Endothelial cell of umbilical vein (primary cell): ENCODE measurements around the gene CDC5L. TPM values are rescaled to one million over a fixed set of nuclear protein-coding genes. Genes with fewer than 3 reads are reported as not detected.

Experiments
- BruUV-seq: library from RNA; stranded (reverse); fragments of 400-500 nt; replicated peaks from 2 replicates; lab custom pipeline; 2021; lab: Mats Ljungman, UMichigan
- CTCF ChIA-PET: fragments of 300-600, 350-600 bp; sonication (Branson Sonifier 250); formaldehyde crosslinking; loops from one replicate; lab custom pipeline; 2021; ENCODE audit warnings: antibody characterized with exemption, inconsistent platforms; lab: Charles Lee
- POLR2A ChIA-PET: fragments of 300-600, 350-600 bp; sonication (Branson Sonifier 250); formaldehyde crosslinking; loops from one replicate; lab custom pipeline; 2021; ENCODE audit warnings: antibody characterized with exemption, inconsistent platforms; lab: Charles Lee
- DNase-seq: peaks from one replicate; pipeline ENCODE4 v3.0.0-alpha.2; 2011; ENCODE audit warnings: low read depth, low spot score
- FAIRE-seq: peaks from 2 replicates; lab custom pipeline; 2011; peaks lifted over from hg19 to GRCh38; lab: Jason Lieb, UNC
- H2AFZ ChIP-seq: 2 replicates; pipeline ENCODE4 v1.6.0; 2012; ENCODE audit warnings: low read depth, low read length, control low read depth, inconsistent platforms
- H3K27ac ChIP-seq: 2 replicates; pipeline ENCODE4 v1.5.1; 2011; ENCODE audit warnings: low read depth, mild to moderate bottlenecking, control low read depth, low read length, moderate library complexity; ENCODE audit not compliant: insufficient read depth
- H3K27me3 ChIP-seq, 2 experiments: 2 replicates each; pipeline versions ENCODE4 v1.6.0 to v1.6.1; 2011; ENCODE audit warnings: low read length in 2 of 2, mixed read lengths in 1 of 2; ENCODE audit not compliant: control insufficient read depth in 2 of 2, insufficient read depth in 2 of 2
- H3K36me3 ChIP-seq, 2 experiments: 2 replicates in 1 of 2; 3 replicates in 1 of 2; pipeline ENCODE4 v1.5.1; 2011; ENCODE audit warnings: low read length in 2 of 2, mild to moderate bottlenecking in 1 of 2, moderate library complexity in 1 of 2; ENCODE audit not compliant: control insufficient read depth in 2 of 2, insufficient read depth in 2 of 2; ENCODE audit errors: extremely low read depth in 1 of 2
- H3K4me1 ChIP-seq: 3 replicates; pipeline ENCODE4 v1.5.1; 2011; ENCODE audit warnings: mild to moderate bottlenecking, low read length; ENCODE audit not compliant: control insufficient read depth, insufficient read depth; ENCODE audit errors: extremely low read depth
- H3K4me2 ChIP-seq: 2 replicates; pipeline ENCODE4 v1.6.1; 2011; ENCODE audit warnings: low read length, control low read depth, mixed read lengths; ENCODE audit not compliant: insufficient read depth
- H3K4me3 ChIP-seq, 3 experiments: fragments of 200-600 bp in 1 of 3; sonication (generic), shearing (Covaris generic) in 1 of 3; replicated peaks in 1 of 3; 2 replicates each; pipeline ENCODE4 v1.5.1; 2011 to 2016; ENCODE audit warnings: control low read depth in 3 of 3, low read length in 3 of 3, mild to moderate bottlenecking in 2 of 3, inconsistent platforms in 1 of 3, low read depth in 1 of 3, moderate library complexity in 1 of 3; ENCODE audit not compliant: insufficient read depth in 1 of 3
- H3K79me2 ChIP-seq: 2 replicates; pipeline ENCODE4 v1.6.0; 2012; ENCODE audit warnings: low read length, inconsistent platforms; ENCODE audit not compliant: control insufficient read depth, insufficient read depth
- H3K9ac ChIP-seq: replicated peaks from 2 replicates; pipeline ENCODE3; 2011; ENCODE audit warnings: low read length, control low read depth; ENCODE audit not compliant: insufficient read depth; ENCODE audit errors: extremely low read depth
- H3K9me1 ChIP-seq: replicated peaks from 3 replicates; pipeline ENCODE4 v1.6.0; 2011; ENCODE audit warnings: mild to moderate bottlenecking, low read length; ENCODE audit not compliant: control insufficient read depth, insufficient read depth; ENCODE audit errors: extremely low read depth
- H3K9me3 ChIP-seq: replicated peaks from 2 replicates; pipeline ENCODE4 v1.5.1; 2012; ENCODE audit warnings: low read length, inconsistent platforms; ENCODE audit not compliant: control insufficient read depth, insufficient read depth
- H4K20me1 ChIP-seq: replicated peaks from 2 replicates; pipeline ENCODE3; 2011; ENCODE audit warnings: mild to moderate bottlenecking, low read length; ENCODE audit not compliant: control insufficient read depth, insufficient read depth; ENCODE audit errors: extremely low read depth
- CTCF ChIP-seq, 2 donors: IDR thresholded peaks; 1 replicate in 1 of 2; 2 replicates in 1 of 2; pipeline ENCODE4 v1.5.1; 2011; ENCODE audit warnings: low read length in 2 of 2, mild to moderate bottlenecking in 2 of 2, moderate library complexity in 2 of 2, control low read depth in 1 of 2, inconsistent platforms in 1 of 2, low read depth in 1 of 2; ENCODE audit not compliant: insufficient read depth in 1 of 2; ENCODE audit errors: extremely low read depth in 1 of 2
- EZH2 ChIP-seq: IDR thresholded peaks from 2 replicates; pipeline ENCODE4 v1.6.1; 2012; ENCODE audit warnings: borderline replicate concordance, low read depth, mild to moderate bottlenecking, moderate library complexity, low read length, inconsistent platforms; ENCODE audit not compliant: severe bottlenecking
- FOS ChIP-seq: IDR thresholded peaks from 2 replicates; pipeline ENCODE4 v1.6.1; 2011; ENCODE audit warnings: mild to moderate bottlenecking, low read length, moderate library complexity, borderline replicate concordance; ENCODE audit not compliant: insufficient read depth
- GATA2 ChIP-seq: IDR thresholded peaks from 2 replicates; pipeline ENCODE4 v1.7.0; 2011; ENCODE audit warnings: low read depth, mild to moderate bottlenecking, moderate library complexity, mixed read lengths, low read length; ENCODE audit not compliant: insufficient read length, insufficient read depth
- JUN ChIP-seq: IDR thresholded peaks from 2 replicates; pipeline ENCODE4 v1.6.1; 2011; ENCODE audit warnings: borderline replicate concordance, low read depth; ENCODE audit not compliant: insufficient read length, insufficient read depth
- MYC ChIP-seq: IDR thresholded peaks from one replicate; pipeline ENCODE4 v1.6.1; 2011; ENCODE audit warnings: mild to moderate bottlenecking, low read depth, low read length
- POLR2A ChIP-seq: IDR thresholded peaks from 2 replicates; pipeline ENCODE4 v1.6.1; 2012; ENCODE audit warnings: low read depth, mild to moderate bottlenecking, control low read depth, low read length
- POLR2AphosphoS5 ChIP-seq: IDR thresholded peaks from 2 replicates; pipeline ENCODE4 v1.6.1; 2012; ENCODE audit warnings: low read depth, mild to moderate bottlenecking, control low read depth, low read length, moderate library complexity; ENCODE audit not compliant: insufficient read depth
- dilution Hi-C: fragments of 300-500 bp; cut with MboI; formaldehyde crosslinking; loops from one replicate; pipeline ENCODE4 v1.15.0; 2019; ENCODE audit warnings: low sequenced_read_pairs; ENCODE audit not compliant: extremely low pct_ligation_motif_present
- intact Hi-C: fragments of 100-400 bp; cut with micrococcal nuclease; formaldehyde crosslinking; loops from one replicate; pipeline ENCODE4 v1.10.0; 2022
- polyA plus RNA-seq, 4 experiments: library from polyadenylated mRNA; depleted of rRNA in 3 of 4; stranded (reverse) in 3 of 4; unstranded in 1 of 4; fragments of >200 nt; gene quantifications; 2 replicates each; pipeline versions ENCODE4 v1.2.1 to v1.2.3, GENCODE V29; 2011 to 2012; ENCODE audit warnings: missing spikeins in 1 of 4
- total RNA-seq: library from RNA; stranded (reverse); gene quantifications from 2 replicates; pipeline ENCODE4 v1.2.3, GENCODE V29; 2021
- TF ChIP-seq, protein P1 (sequence below): IDR thresholded peaks from 2 replicates; pipeline ENCODE4 v1.6.1; 2011; ENCODE audit not compliant: insufficient read depth, insufficient read length

Gene CDC5L
- total and polyA plus RNA-seq, 2 donors (not counting 3 experiments of a cell fraction or from before 2014, with no cell fraction given), result 6.9 to 24.6 TPM

- TF ChIP-seq, protein P1, sequence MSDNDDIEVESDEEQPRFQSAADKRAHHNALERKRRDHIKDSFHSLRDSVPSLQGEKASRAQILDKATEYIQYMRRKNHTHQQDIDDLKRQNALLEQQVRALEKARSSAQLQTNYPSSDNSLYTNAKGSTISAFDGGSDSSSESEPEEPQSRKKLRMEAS, result no peak
- TF ChIP-seq EZH2, result no peak
- TF ChIP-seq CTCF (IDR thresholded peaks at IDR 0.05; ENCODE audit: extremely low read depth in 1 of 2, insufficient read depth in 1 of 2, low read depth in 1 of 2, low read length in 2 of 2), result no peak
- no peaks in the 10 kb centered on the region for H3K9me1 ChIP-seq
- no peak overlapping the region for H3K9ac ChIP-seq
- no peaks in the 10 kb centered on the region for H3K4me1 ChIP-seq
- no peak for DNase-seq
- H3K36me3 ChIP-seq, result no peaks in the 10 kb centered on the region
- H4K20me1 ChIP-seq, result no peaks in the 10 kb centered on the region
- H3K79me2 ChIP-seq, result no peaks in the 10 kb centered on the region
- BruUV-seq, result no TSS peak
- POLR2A ChIA-PET, result no interaction called here
- no peak overlapping the region for H3K4me2 ChIP-seq
- CTCF ChIA-PET, result interaction anchor here (1.2 to 3.8 kb wide), 18 partner anchors 11 to 1454 kb away, joined by 3 to 113 read pairs (median 29); no protein-coding TSS in a partner anchor
- no peak overlapping the region for H2AFZ ChIP-seq
- H3K4me3 ChIP-seq, result no peak overlapping the region
- H3K27me3 ChIP-seq, result peaks cover 0 to 6% of the 10 kb centered on the region in 2 experiments
- dilution Hi-C loops (no loop called here), intact Hi-C loops (loop anchor here (5.0 kb wide), 2 partner anchors 135 to 940 kb away; no protein-coding TSS in a partner anchor)
- H3K9me3 ChIP-seq, result no peaks in the 10 kb centered on the region
- FAIRE-seq, result no peak
- H3K27ac ChIP-seq, result no peak overlapping the region
These were observed 89.3 kb downstream of the CDC5L start for GRCh38 chr6:44476849-44477248.

- no peaks in the 10 kb centered on the region for H3K36me3 ChIP-seq
- H3K79me2 ChIP-seq, result no peaks in the 10 kb centered on the region
- ChIA-PET CTCF (interaction anchor here (1.1 to 3.8 kb wide), 8 partner anchors 13 to 1453 kb away, joined by 3 to 107 read pairs (median 4); no protein-coding TSS in a partner anchor), POLR2A (no interaction called here)
- H3K9me1 ChIP-seq, result no peaks in the 10 kb centered on the region
- DNase-seq (no peak), FAIRE-seq (no peak)
- dilution Hi-C loops (no loop called here), intact Hi-C loops (loop anchor here (5.0 kb wide), 2 partner anchors 135 to 940 kb away; no protein-coding TSS in a partner anchor)
- no peak overlapping the region for H3K4me2 ChIP-seq
- H4K20me1 ChIP-seq, result no peaks in the 10 kb centered on the region
- peaks cover 0 to 4% of the 10 kb centered on the region in 2 experiments for H3K27me3 ChIP-seq
- no TSS peak for BruUV-seq
- no peak overlapping the region for H3K27ac ChIP-seq
- TF ChIP-seq, protein P1, result no peak
- TF ChIP-seq CTCF (IDR thresholded peaks at IDR 0.05; ENCODE audit: extremely low read depth in 1 of 2, insufficient read depth in 1 of 2, low read depth in 1 of 2, low read length in 2 of 2) (no peak), POLR2AphosphoS5 (no peak), JUN (no peak), POLR2A (no peak), FOS (no peak), MYC (no peak), GATA2 (no peak), EZH2 (no peak)
- no peak overlapping the region for H3K9ac ChIP-seq
- H3K4me3 ChIP-seq, result no peak overlapping the region
- no peaks in the 10 kb centered on the region for H3K4me1 ChIP-seq
- H2AFZ ChIP-seq, result no peak overlapping the region
- no peaks in the 10 kb centered on the region for H3K9me3 ChIP-seq
These were observed 89.9 kb downstream of the CDC5L start for GRCh38 chr6:44477293-44477894.
